Measurements from ENCODE around the gene DLK1. TPM values are rescaled to one million over a fixed set of nuclear protein-coding genes. Genes with fewer than 3 reads are reported as not detected.

Gene DLK1
- total and polyA plus RNA-seq, 2 of the 13 experiments (the other 11 are each of a cell fraction or from before 2014, with no cell fraction given) = 95.5 to 312 TPM

GRCh38 chr14:100767788-100768536, 41.3 kb downstream of the DLK1 start (continued):
- TF ChIP-seq REST (IDR thresholded peaks at IDR 0.05; ENCODE audit: borderline replicate concordance in 1 of 2, low read depth in 1 of 2, low read length in 2 of 2) (no peak), ATF2 (CRISPR knock-in tag; IDR thresholded peaks at IDR 0.05) (no peak), FOXO4 (CRISPR knock-in tag; conservative IDR thresholded peaks at IDR 0.05) (no peak), ZNF724P (CRISPR knock-in tag; IDR thresholded peaks at IDR 0.05; ENCODE audit: borderline replicate concordance) (no peak)
